DND-41 (cell line): ENCODE data around the gene PSMD12.

Experiments
- ATAC-seq: fragments of 200-7000 bp; cut with Tn5 transposase; 3 replicates; pipeline ENCODE4 v1.9.1; 2021; ENCODE audit warnings: low read depth; ENCODE audit not compliant: insufficient read depth
- DNase-seq: peaks from one replicate; pipeline ENCODE4 v3.0.0-alpha.2; 2020
- H2AFZ ChIP-seq: 2 replicates; pipeline ENCODE4 v1.6.0; 2012; ENCODE audit warnings: low read depth, low read length
- H3K27ac ChIP-seq: 2 replicates; pipeline ENCODE4 v1.5.1; 2012; ENCODE audit warnings: low read length, inconsistent platforms
- H3K27me3 ChIP-seq: fragments of 200-600 bp; sonication (generic); 2 replicates; pipeline ENCODE4 v1.6.0; 2012; ENCODE audit warnings: low read length, mild to moderate bottlenecking, inconsistent platforms; ENCODE audit not compliant: insufficient read depth, poor library complexity
- H3K36me3 ChIP-seq: 2 replicates; pipeline ENCODE4 v1.5.1; 2012; ENCODE audit warnings: low read length, inconsistent platforms; ENCODE audit not compliant: insufficient read depth
- H3K4me1 ChIP-seq: 2 replicates; pipeline ENCODE4 v1.5.1; 2012; ENCODE audit warnings: mild to moderate bottlenecking, low read length; ENCODE audit not compliant: insufficient read depth
- H3K4me2 ChIP-seq: 2 replicates; pipeline ENCODE4 v1.6.0; 2012; ENCODE audit warnings: mild to moderate bottlenecking, moderate library complexity, low read length, inconsistent platforms; ENCODE audit not compliant: insufficient read depth
- H3K4me3 ChIP-seq, 2 experiments: fragments of 200-600 bp in 1 of 2; shearing (Covaris generic) in 1 of 2; 2 replicates each; pipeline ENCODE4 v1.5.1; 2012 to 2016; ENCODE audit warnings: inconsistent platforms in 2 of 2, low read length in 2 of 2, mild to moderate bottlenecking in 2 of 2, low read depth in 1 of 2, moderate library complexity in 1 of 2
- H3K79me2 ChIP-seq: 2 replicates; pipeline ENCODE4 v1.6.0; 2012; ENCODE audit warnings: low read length, inconsistent platforms; ENCODE audit not compliant: insufficient read depth
- H3K9ac ChIP-seq: 2 replicates; pipeline ENCODE4 v1.6.0; 2012; ENCODE audit warnings: low read depth, mild to moderate bottlenecking, inconsistent platforms, low read length, moderate library complexity
- H3K9me3 ChIP-seq: 2 replicates; pipeline ENCODE4 v1.5.1; 2012; ENCODE audit warnings: low read length, moderate library complexity, mild to moderate bottlenecking, inconsistent platforms; ENCODE audit not compliant: insufficient read depth, severe bottlenecking
- H4K20me1 ChIP-seq: 2 replicates; pipeline ENCODE4 v1.6.0; 2012; ENCODE audit warnings: low read length; ENCODE audit not compliant: insufficient read depth
- EZH2 ChIP-seq: IDR thresholded peaks from 3 replicates; pipeline ENCODE4 v1.6.1; 2012; ENCODE audit warnings: borderline replicate concordance, low read depth, mild to moderate bottlenecking, moderate library complexity, low read length, inconsistent platforms; ENCODE audit not compliant: severe bottlenecking
- TF ChIP-seq, protein P1 (sequence below): IDR thresholded peaks from 2 replicates; pipeline ENCODE4 v1.5.1; 2012; ENCODE audit warnings: borderline replicate concordance, low read length, moderate library complexity, mild to moderate bottlenecking; ENCODE audit not compliant: poor library complexity, severe bottlenecking; ENCODE audit errors: extremely low read depth

PSMD12 gene

DNA sequence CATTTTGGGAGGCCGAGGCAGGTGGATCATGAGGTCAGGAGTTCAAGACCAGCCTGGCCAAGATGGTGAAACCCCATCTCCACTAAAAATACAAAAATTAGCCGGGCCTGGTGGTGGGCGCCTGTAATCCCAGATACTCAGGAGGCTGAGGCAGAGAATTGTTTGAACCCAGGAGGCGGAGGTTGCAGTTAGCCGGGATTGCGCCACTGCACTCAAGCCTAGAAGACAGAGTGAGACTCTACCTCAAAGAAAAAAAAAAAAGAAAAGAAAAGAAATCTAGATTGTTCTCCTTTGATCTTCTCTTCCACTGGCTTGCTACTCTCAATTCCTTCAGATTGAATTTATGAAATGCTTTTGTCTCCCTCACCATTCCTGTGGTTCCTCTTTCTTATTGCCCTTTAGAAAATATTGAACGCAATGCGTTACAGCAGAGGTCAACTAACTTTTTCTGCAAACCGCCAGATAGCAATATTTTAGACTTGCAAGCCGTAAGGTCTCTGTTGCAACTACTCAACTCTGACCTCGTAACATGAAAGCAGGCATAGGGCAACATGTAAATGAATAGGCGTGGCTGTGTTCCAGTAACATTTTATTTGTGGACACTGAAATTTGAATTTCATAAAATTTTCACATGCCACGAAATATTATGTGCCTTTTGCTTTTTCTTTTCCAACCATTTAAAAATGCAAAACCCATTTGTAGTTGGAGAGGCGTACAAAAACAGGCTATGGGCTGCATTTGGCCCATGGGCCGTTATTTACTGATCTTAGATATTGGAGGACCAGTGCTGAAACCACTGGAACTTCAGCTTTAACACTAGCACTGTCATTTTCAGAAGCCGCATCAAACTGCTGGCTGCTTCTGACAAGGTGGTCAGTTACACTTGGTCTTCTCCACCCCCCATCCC is 35.5 kb upstream of the PSMD12 start:
- no peaks in the 10 kb centered on the region for H4K20me1 ChIP-seq
- H3K27ac ChIP-seq: no peak overlapping the region
- no peak overlapping the region for H3K4me3 ChIP-seq
- H3K9me3 ChIP-seq: no peaks in the 10 kb centered on the region
- no peak overlapping the region for H2AFZ ChIP-seq
- no peaks in the 10 kb centered on the region for H3K36me3 ChIP-seq
- peaks cover 23% of the 10 kb centered on the region for H3K4me1 ChIP-seq
- DNase-seq (no peak), ATAC-seq (no peak)
- H3K27me3 ChIP-seq: no peaks in the 10 kb centered on the region
- no peak overlapping the region for H3K4me2 ChIP-seq
- 0 out of 2 replicates have a peak, but pooled peaks cover 7% of the 10 kb centered on the region for H3K79me2 ChIP-seq
- TF ChIP-seq EZH2: no peak
- no peak overlapping the region for H3K9ac ChIP-seq

DNA sequence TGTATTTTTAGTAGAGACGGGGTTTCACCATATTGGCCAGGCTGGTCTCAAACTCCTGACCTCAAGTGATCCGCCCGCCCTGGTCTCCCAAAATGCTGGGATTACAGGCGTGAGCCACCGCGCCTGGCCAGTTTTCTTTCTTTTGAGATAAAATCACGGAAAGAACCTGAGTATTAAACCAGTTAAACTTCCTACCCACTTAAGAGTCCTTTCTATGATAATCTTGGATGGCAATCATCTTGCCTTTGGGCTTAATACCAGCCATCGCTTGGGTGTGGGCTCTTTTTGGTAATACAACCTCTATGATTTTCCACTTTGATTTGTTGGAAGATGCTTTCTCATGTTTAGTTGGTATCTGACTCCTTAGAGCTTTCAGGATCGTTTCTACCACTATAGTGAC is 34.7 kb upstream of the PSMD12 start:
- Histone ChIP-seq H3K36me3 (no peaks in the 10 kb centered on the region), H4K20me1 (no peaks in the 10 kb centered on the region), H3K9me3 (no peaks in the 10 kb centered on the region), H3K4me3 (no peak overlapping the region), H3K79me2 (0 out of 2 replicates have a peak, but pooled peaks cover 7% of the 10 kb centered on the region), H3K27ac (peak overlapping the region; percentile 52; the same call in 1 of the 2 replicates), H3K4me2 (0 out of 2 replicates have a peak overlapping the region, but pooled peaks have one; percentile 41), H2AFZ (no peak overlapping the region), H3K4me1 (peaks cover 23% of the 10 kb centered on the region), H3K27me3 (no peaks in the 10 kb centered on the region), H3K9ac (no peak overlapping the region)
- DNase-seq (no peak), ATAC-seq (no peak)
- TF ChIP-seq, protein P1, sequence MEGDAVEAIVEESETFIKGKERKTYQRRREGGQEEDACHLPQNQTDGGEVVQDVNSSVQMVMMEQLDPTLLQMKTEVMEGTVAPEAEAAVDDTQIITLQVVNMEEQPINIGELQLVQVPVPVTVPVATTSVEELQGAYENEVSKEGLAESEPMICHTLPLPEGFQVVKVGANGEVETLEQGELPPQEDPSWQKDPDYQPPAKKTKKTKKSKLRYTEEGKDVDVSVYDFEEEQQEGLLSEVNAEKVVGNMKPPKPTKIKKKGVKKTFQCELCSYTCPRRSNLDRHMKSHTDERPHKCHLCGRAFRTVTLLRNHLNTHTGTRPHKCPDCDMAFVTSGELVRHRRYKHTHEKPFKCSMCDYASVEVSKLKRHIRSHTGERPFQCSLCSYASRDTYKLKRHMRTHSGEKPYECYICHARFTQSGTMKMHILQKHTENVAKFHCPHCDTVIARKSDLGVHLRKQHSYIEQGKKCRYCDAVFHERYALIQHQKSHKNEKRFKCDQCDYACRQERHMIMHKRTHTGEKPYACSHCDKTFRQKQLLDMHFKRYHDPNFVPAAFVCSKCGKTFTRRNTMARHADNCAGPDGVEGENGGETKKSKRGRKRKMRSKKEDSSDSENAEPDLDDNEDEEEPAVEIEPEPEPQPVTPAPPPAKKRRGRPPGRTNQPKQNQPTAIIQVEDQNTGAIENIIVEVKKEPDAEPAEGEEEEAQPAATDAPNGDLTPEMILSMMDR: no peak
- TF ChIP-seq EZH2: no peak

DNA sequence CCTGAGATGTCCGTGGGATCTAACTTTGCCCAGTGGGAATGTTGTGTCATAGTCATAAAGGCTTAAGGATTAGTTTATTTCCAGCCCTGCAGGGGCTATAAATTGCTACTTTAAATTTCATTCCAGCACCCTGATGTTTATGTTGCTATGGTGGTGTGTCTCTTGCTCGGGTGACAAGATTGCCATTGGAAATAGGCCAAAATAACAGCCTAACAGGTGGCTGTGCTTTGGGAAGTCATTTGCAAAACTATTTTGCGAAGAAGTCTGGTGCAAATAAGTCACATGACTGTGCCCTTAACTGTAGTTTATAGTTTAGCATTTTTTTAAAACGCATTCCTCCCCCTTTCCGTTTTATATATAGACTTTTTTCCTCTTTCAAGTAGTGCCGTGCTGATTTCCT is 33.8 kb upstream of the PSMD12 start:
- DNase-seq (peak; percentile 16), ATAC-seq (peak; percentile 54)
- no peaks in the 10 kb centered on the region for H3K36me3 ChIP-seq
- no peaks in the 10 kb centered on the region for H3K9me3 ChIP-seq
- peak overlapping the region; percentile 36 for H2AFZ ChIP-seq
- H3K79me2 ChIP-seq: 0 out of 2 replicates have a peak, but pooled peaks cover 7% of the 10 kb centered on the region
- peak overlapping the region; percentile 27 for H3K9ac ChIP-seq
- peak overlapping the region; percentile 41 for H3K4me2 ChIP-seq
- no peaks in the 10 kb centered on the region for H4K20me1 ChIP-seq
- H3K4me3 ChIP-seq: no peak overlapping the region
- no peak for TF ChIP-seq EZH2
- TF ChIP-seq, protein P1: no peak
- H3K27ac ChIP-seq: peak overlapping the region; percentile 68
- H3K27me3 ChIP-seq: no peaks in the 10 kb centered on the region
- peaks cover 23% of the 10 kb centered on the region for H3K4me1 ChIP-seq

DNA sequence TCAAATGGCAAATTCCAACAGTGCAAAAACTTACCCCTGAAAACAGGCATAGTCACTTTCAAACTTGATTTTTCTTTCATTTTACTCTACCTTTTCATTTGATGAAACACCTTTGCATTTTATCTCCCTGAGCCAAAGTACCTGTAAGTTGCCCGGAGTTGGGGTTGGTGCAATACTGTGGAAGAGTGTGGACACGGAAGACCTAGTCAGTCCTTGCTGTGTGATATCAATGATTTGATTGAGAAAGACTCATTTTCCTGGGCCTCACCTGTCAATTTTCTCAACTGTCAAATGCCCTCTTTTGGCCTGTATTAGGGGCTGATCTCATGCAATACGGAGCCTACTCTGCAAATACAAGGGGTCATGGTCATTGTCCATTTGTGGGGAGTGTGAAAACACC is 33.3 kb upstream of the PSMD12 start:
- no peaks in the 10 kb centered on the region for H3K27me3 ChIP-seq
- DNase-seq: no peak
- H3K36me3 ChIP-seq: no peaks in the 10 kb centered on the region
- H3K4me2 ChIP-seq: peak overlapping the region; percentile 41
- peak overlapping the region; percentile 36; the same call in 1 of the 2 replicates for H2AFZ ChIP-seq
- no peaks in the 10 kb centered on the region for H3K9me3 ChIP-seq
- TF ChIP-seq, protein P1: no peak
- no peak for TF ChIP-seq EZH2
- no peak overlapping the region for H3K4me3 ChIP-seq
- peaks cover 23% of the 10 kb centered on the region for H3K4me1 ChIP-seq
- 0 out of 2 replicates have a peak, but pooled peaks cover 7% of the 10 kb centered on the region for H3K79me2 ChIP-seq
- H4K20me1 ChIP-seq: no peaks in the 10 kb centered on the region
- no peak for ATAC-seq
- peak overlapping the region; percentile 68 for H3K27ac ChIP-seq
- peak overlapping the region; percentile 27 for H3K9ac ChIP-seq
